Vagina (tissue), 2 donors: ENCODE data around the gene CAMK2A.

ENCODE experiments used
- CTCF ChIP-seq, 3 experiments: fragments of 450-650 bp in 2 of 3; fragments of 200-600 bp in 1 of 3; sonication (generic) in 1 of 3; IDR thresholded peaks; one replicate each; pipeline ENCODE4 v1.5.1; 2017 to 2019; ENCODE audit warnings: antibody characterized with exemption in 3 of 3, mild to moderate bottlenecking in 2 of 3, moderate library complexity in 2 of 3
- POLR2A ChIP-seq, 2 donors: fragments of 450-650 bp; IDR thresholded peaks; one replicate each; pipeline ENCODE4 v1.6.1; 2017; ENCODE audit warnings: antibody characterized with exemption in 2 of 2, mild to moderate bottlenecking in 2 of 2, moderate library complexity in 2 of 2
- POLR2AphosphoS5 ChIP-seq, 2 donors: sonication (generic); formaldehyde crosslinking; IDR thresholded peaks; one replicate each; pipeline ENCODE4 v1.9.0; 2017; ENCODE audit warnings: antibody characterized with exemption in 2 of 2, mild to moderate bottlenecking in 2 of 2, low read depth in 1 of 2; ENCODE audit not compliant: insufficient read depth in 1 of 2

GRCh38 chr5:150196986-150197385 is 92.6 kb downstream of the CAMK2A start:
- TF ChIP-seq POLR2AphosphoS5 (IDR thresholded peaks at IDR 0.05; ENCODE audit: insufficient read depth in 1 of 2, low read depth in 1 of 2), result no peak
- TF ChIP-seq POLR2A (IDR thresholded peaks at IDR 0.05), result no peak
- no peak for TF ChIP-seq CTCF (IDR thresholded peaks at IDR 0.05)
